ENCODE results near the gene PTPRU.

PTPRU gene

DNA sequence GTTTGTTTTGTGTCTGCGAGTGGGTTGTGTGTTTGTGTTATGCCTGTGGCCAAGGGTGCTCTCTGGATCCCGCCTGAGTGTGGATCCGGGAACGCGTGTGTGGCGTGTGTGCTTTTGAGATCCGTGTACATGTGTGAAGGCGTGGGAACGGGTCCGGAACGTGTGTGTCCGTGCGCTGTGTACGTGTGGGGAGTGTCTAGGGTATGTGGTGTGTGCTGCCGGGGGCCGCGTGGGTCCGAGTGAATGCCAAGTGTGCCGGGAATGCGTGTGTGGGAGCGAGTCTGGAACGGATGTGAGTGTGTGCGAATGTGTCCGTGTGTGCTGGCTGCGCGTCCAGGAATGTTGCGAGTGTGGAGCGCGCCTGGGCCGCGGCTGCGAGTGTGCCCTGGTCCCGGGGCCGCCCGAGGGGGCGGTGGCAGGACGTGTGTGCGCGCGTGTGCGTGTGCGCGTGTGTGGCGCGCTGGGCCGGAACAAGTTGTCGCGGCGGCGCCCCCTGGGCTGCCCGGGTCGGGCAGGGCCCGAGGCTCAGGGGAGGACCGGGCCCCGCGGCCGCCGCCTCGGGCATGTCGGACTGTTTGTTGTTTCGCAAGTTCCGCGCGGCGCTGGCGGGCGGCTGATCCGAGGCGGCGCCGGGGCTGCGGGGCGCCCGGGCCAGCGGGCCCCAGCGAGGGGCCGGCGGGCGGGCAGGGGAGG lies 953 bp downstream of the PTPRU start (continued):
- TF ChIP-seq ZNF76 (tag by site-specific recombination; IDR thresholded peaks at IDR 0.05; ENCODE audit: borderline replicate concordance, low read depth) (no peak; the same call in 1 of the 2 replicates), ZNF148 (tag by site-specific recombination; IDR thresholded peaks at IDR 0.05; ENCODE audit: borderline replicate concordance) (no peak), ZNF660 (tag by site-specific recombination; IDR thresholded peaks at IDR 0.05) (no peak), ZNF169 (tag by site-specific recombination; IDR thresholded peaks at IDR 0.05) (0 out of 2 replicates have a peak, but pooled peaks have one; percentile 59), KLF9 (tag by site-specific recombination; IDR thresholded peaks at IDR 0.05; ENCODE audit: low read depth) (peak; percentile 52), ZBTB8A (tag by site-specific recombination; IDR thresholded peaks at IDR 0.05) (no peak), HOXD13 (CRISPR knock-in tag; IDR thresholded peaks at IDR 0.05; ENCODE audit: borderline replicate concordance) (no peak), ZNF768 (tag by site-specific recombination; IDR thresholded peaks at IDR 0.05) (no peak), ZNF596 (tag by site-specific recombination; IDR thresholded peaks at IDR 0.05) (no peak), ZNF585B (tag by site-specific recombination; IDR thresholded peaks at IDR 0.05) (no peak), ZNF549 (tag by site-specific recombination; IDR thresholded peaks at IDR 0.05) (no peak), ZSCAN30 (tag by site-specific recombination; IDR thresholded peaks at IDR 0.05) (0 out of 2 replicates have a peak, but pooled peaks have one; percentile 41), ZNF366 (tag by site-specific recombination; conservative IDR thresholded peaks at IDR 0.05) (no peak), EGR2 (tag by site-specific recombination; IDR thresholded peaks at IDR 0.05; ENCODE audit: low read depth) (peak; percentile 90), ZBTB17 (tag by site-specific recombination; IDR thresholded peaks at IDR 0.05) (peak; percentile 86), ZNF140 (tag by site-specific recombination; IDR thresholded peaks at IDR 0.05) (no peak), WT1 (tag by site-specific recombination; IDR thresholded peaks at IDR 0.05) (peak; percentile 57; the same call in 1 of the 2 replicates), ZFHX2 (tag by site-specific recombination; conservative IDR thresholded peaks at IDR 0.05) (peak; percentile 94), ZNF121 (tag by site-specific recombination; IDR thresholded peaks at IDR 0.05) (no peak; the same call in none of the 2 replicates), ZBTB49 (tag by site-specific recombination; IDR thresholded peaks at IDR 0.05; ENCODE audit: low read depth) (no peak), ZNF10 (tag by site-specific recombination; IDR thresholded peaks at IDR 0.05) (no peak; the same call in 1 of the 2 replicates), ZNF112 (tag by site-specific recombination; IDR thresholded peaks at IDR 0.05) (no peak), HIC1 (tag by site-specific recombination; IDR thresholded peaks at IDR 0.05) (no peak), ZNF701 (tag by site-specific recombination; IDR thresholded peaks at IDR 0.05) (no peak)
- TF ChIP-seq, protein P1, sequence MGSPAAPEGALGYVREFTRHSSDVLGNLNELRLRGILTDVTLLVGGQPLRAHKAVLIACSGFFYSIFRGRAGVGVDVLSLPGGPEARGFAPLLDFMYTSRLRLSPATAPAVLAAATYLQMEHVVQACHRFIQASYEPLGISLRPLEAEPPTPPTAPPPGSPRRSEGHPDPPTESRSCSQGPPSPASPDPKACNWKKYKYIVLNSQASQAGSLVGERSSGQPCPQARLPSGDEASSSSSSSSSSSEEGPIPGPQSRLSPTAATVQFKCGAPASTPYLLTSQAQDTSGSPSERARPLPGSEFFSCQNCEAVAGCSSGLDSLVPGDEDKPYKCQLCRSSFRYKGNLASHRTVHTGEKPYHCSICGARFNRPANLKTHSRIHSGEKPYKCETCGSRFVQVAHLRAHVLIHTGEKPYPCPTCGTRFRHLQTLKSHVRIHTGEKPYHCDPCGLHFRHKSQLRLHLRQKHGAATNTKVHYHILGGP (tag by site-specific recombination; IDR thresholded peaks at IDR 0.05) = no peak
- TF ChIP-seq, protein P2, sequence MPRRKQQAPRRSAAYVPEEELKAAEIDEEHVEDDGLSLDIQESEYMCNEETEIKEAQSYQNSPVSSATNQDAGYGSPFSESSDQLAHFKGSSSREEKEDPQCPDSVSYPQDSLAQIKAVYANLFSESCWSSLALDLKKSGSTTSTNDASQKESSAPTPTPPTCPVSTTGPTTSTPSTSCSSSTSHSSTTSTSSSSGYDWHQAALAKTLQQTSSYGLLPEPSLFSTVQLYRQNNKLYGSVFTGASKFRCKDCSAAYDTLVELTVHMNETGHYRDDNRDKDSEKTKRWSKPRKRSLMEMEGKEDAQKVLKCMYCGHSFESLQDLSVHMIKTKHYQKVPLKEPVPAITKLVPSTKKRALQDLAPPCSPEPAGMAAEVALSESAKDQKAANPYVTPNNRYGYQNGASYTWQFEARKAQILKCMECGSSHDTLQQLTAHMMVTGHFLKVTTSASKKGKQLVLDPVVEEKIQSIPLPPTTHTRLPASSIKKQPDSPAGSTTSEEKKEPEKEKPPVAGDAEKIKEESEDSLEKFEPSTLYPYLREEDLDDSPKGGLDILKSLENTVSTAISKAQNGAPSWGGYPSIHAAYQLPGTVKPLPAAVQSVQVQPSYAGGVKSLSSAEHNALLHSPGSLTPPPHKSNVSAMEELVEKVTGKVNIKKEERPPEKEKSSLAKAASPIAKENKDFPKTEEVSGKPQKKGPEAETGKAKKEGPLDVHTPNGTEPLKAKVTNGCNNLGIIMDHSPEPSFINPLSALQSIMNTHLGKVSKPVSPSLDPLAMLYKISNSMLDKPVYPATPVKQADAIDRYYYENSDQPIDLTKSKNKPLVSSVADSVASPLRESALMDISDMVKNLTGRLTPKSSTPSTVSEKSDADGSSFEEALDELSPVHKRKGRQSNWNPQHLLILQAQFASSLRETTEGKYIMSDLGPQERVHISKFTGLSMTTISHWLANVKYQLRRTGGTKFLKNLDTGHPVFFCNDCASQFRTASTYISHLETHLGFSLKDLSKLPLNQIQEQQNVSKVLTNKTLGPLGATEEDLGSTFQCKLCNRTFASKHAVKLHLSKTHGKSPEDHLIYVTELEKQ (tag by site-specific recombination; IDR thresholded peaks at IDR 0.05; ENCODE audit: borderline replicate concordance) = no peak
- TF ChIP-seq, protein P3, sequence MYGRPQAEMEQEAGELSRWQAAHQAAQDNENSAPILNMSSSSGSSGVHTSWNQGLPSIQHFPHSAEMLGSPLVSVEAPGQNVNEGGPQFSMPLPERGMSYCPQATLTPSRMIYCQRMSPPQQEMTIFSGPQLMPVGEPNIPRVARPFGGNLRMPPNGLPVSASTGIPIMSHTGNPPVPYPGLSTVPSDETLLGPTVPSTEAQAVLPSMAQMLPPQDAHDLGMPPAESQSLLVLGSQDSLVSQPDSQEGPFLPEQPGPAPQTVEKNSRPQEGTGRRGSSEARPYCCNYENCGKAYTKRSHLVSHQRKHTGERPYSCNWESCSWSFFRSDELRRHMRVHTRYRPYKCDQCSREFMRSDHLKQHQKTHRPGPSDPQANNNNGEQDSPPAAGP (tag by site-specific recombination; IDR thresholded peaks at IDR 0.05) = peak; percentile 72; the same call in 1 of the 2 replicates
